Measurements from ENCODE around the gene RPL21.

The RPL21 gene

GRCh38 chr13:27257648-27258253 is 6.4 kb downstream of the RPL21 start:
- DNase-seq (ENCODE audit: extremely low spot score, insufficient read length, low read depth) (no peak), FAIRE-seq (no peak)

GRCh38 chr13:27258637-27259386 is 7.5 kb downstream of the RPL21 start:
- FAIRE-seq (no peak), DNase-seq (ENCODE audit: extremely low spot score, insufficient read length, low read depth) (no peak)

- DNase-seq (ENCODE audit: extremely low spot score, insufficient read length, low read depth) (no peak), FAIRE-seq (peak; percentile 33)
Observed at GRCh38 chr13:27259831-27260230, 8.5 kb downstream of the RPL21 start.

GRCh38 chr13:27261396-27261795 is 10.0 kb downstream of the RPL21 start:
- DNase-seq (ENCODE audit: extremely low spot score, insufficient read length, low read depth), result no peak

GRCh38 chr13:27263438-27263837 is 12.1 kb downstream of the RPL21 start:
- FAIRE-seq (no peak), DNase-seq (ENCODE audit: extremely low spot score, insufficient read length, low read depth) (no peak)

More at GRCh38 chr13:27261396-27261795, 10.0 kb downstream of the RPL21 start:
- no peak for FAIRE-seq

- FAIRE-seq (no peak), DNase-seq (ENCODE audit: extremely low spot score, insufficient read length, low read depth) (no peak)
Observed at GRCh38 chr13:27264181-27264580, 12.8 kb downstream of the RPL21 start.

GRCh38 chr13:27264648-27265047 is 13.3 kb downstream of the RPL21 start:
- no peak for FAIRE-seq
- DNase-seq (ENCODE audit: extremely low spot score, insufficient read length, low read depth), result no peak

GRCh38 chr13:27266917-27267316 is 15.6 kb downstream of the RPL21 start:
- FAIRE-seq, result no peak

GRCh38 chr13:27267596-27267995 is 16.2 kb downstream of the RPL21 start:
- no peak for DNase-seq (ENCODE audit: extremely low spot score, insufficient read length, low read depth)
- no peak for FAIRE-seq

More at GRCh38 chr13:27266917-27267316, 15.6 kb downstream of the RPL21 start:
- no peak for DNase-seq (ENCODE audit: extremely low spot score, insufficient read length, low read depth)

GRCh38 chr13:27269114-27269665 is 17.8 kb downstream of the RPL21 start:
- no peak for DNase-seq (ENCODE audit: extremely low spot score, insufficient read length, low read depth)
- no peak for FAIRE-seq

- FAIRE-seq, result peak; percentile 49
- DNase-seq (ENCODE audit: extremely low spot score, insufficient read length, low read depth), result peak; percentile 64
Observed at GRCh38 chr13:27270594-27271520, 19.5 kb downstream of the RPL21 start, which contains the start of gene RASL11A. RASL11A (plus strand) TSS chr13:27270830; CDS start chr13:27270945, 115 bp downstream.

- DNase-seq (ENCODE audit: extremely low spot score, insufficient read length, low read depth) (no peak), FAIRE-seq (no peak)
Observed at GRCh38 chr13:27271570-27272096, 20.3 kb downstream of the RPL21 start.

- FAIRE-seq (no peak), DNase-seq (ENCODE audit: extremely low spot score, insufficient read length, low read depth) (no peak)
Observed at GRCh38 chr13:27273658-27274425, 22.5 kb downstream of the RPL21 start.

- DNase-seq (ENCODE audit: extremely low spot score, insufficient read length, low read depth) (no peak), FAIRE-seq (no peak)
Observed at GRCh38 chr13:27274631-27275030, 23.3 kb downstream of the RPL21 start.

- FAIRE-seq, result no peak
- DNase-seq (ENCODE audit: extremely low spot score, insufficient read length, low read depth), result no peak
Observed at GRCh38 chr13:27276188-27276587, 24.8 kb downstream of the RPL21 start.

- no peak for FAIRE-seq
- DNase-seq (ENCODE audit: extremely low spot score, insufficient read length, low read depth), result no peak
Observed at GRCh38 chr13:27279506-27279905, 28.1 kb downstream of the RPL21 start.

GRCh38 chr13:27280009-27280656 is 28.8 kb downstream of the RPL21 start:
- DNase-seq (ENCODE audit: extremely low spot score, insufficient read length, low read depth) (no peak), FAIRE-seq (no peak)

- DNase-seq (ENCODE audit: extremely low spot score, insufficient read length, low read depth), result no peak
Observed at GRCh38 chr13:27280841-27281240, 29.5 kb downstream of the RPL21 start.

GRCh38 chr13:27281420-27281819 is 30.1 kb downstream of the RPL21 start:
- no peak for FAIRE-seq
- DNase-seq (ENCODE audit: extremely low spot score, insufficient read length, low read depth), result no peak

More at GRCh38 chr13:27280841-27281240, 29.5 kb downstream of the RPL21 start:
- FAIRE-seq, result no peak
